Stimulated activated CD8-positive, alpha-beta memory T cell treated with anti-CD3 and anti-CD28 coated beads, Interleukin-4, amount 100 ng/mL, for 4 hours (primary cell): Measurements from ENCODE around the gene ZMYM4.
"Not testable (repeated sequence)": the region's sequence is repeated elsewhere in the genome, so short reads cannot be mapped to it uniquely, and the experiment has no call there.

ENCODE experiments used
- DNase-seq, 2 donors: peaks; one replicate each; pipeline ENCODE4 v3.0.0-alpha.2; 2020; ENCODE audit warnings: low read depth in 2 of 2, low spot score in 1 of 2

Gene ZMYM4

GRCh38 chr1:35324486-35324885, 56.0 kb downstream of the ZMYM4 start:
- DNase-seq, result no peak

GRCh38 chr1:35326246-35326866, 57.8 kb downstream of the ZMYM4 start:
- DNase-seq, result no peak

- not testable (repeated sequence) for DNase-seq
Observed at GRCh38 chr1:35331618-35332017, 63.1 kb downstream of the ZMYM4 start.

- no peak for DNase-seq
Observed at GRCh38 chr1:35334485-35334884, 66.0 kb downstream of the ZMYM4 start.

GRCh38 chr1:35340519-35340918, 72.0 kb downstream of the ZMYM4 start:
- no peak for DNase-seq

GRCh38 chr1:35345439-35345981, 77.0 kb downstream of the ZMYM4 start:
- DNase-seq, result no peak

- no peak for DNase-seq
Observed at GRCh38 chr1:35350872-35351271, 82.4 kb downstream of the ZMYM4 start.

- no peak for DNase-seq
Observed at GRCh38 chr1:35359995-35360394, 91.5 kb downstream of the ZMYM4 start.

- DNase-seq, result no peak
Observed at GRCh38 chr1:35361638-35362037, 93.1 kb downstream of the ZMYM4 start.

- no peak for DNase-seq
Observed at GRCh38 chr1:35364741-35365140, 96.2 kb downstream of the ZMYM4 start.

- no peak for DNase-seq
Observed at GRCh38 chr1:35367914-35368313, 99.4 kb downstream of the ZMYM4 start.

GRCh38 chr1:35369922-35370671, 101.6 kb downstream of the ZMYM4 start:
- no peak for DNase-seq

- DNase-seq, result no peak
Observed at GRCh38 chr1:35371506-35371905, 103.0 kb downstream of the ZMYM4 start.

- DNase-seq, result no peak
Observed at GRCh38 chr1:35377555-35377954, 109.0 kb downstream of the ZMYM4 start.

- no peak for DNase-seq
Observed at GRCh38 chr1:35379317-35380000, 111.0 kb downstream of the ZMYM4 start.

- DNase-seq, result not testable (repeated sequence)
Observed at GRCh38 chr1:35380111-35380510, 111.6 kb downstream of the ZMYM4 start.

- no peak for DNase-seq
Observed at GRCh38 chr1:35382107-35382506, 113.6 kb downstream of the ZMYM4 start.

GRCh38 chr1:35386290-35386689, 117.8 kb downstream of the ZMYM4 start:
- DNase-seq, result no peak

GRCh38 chr1:35386959-35387358, 118.5 kb downstream of the ZMYM4 start:
- no peak for DNase-seq

GRCh38 chr1:35390600-35391494, 122.3 kb downstream of the ZMYM4 start:
- DNase-seq, result no peak

GRCh38 chr1:35394386-35394785, 125.9 kb downstream of the ZMYM4 start:
- no peak for DNase-seq
